Measurements from ENCODE around the gene VSIR. TPM values are rescaled to one million over a fixed set of nuclear protein-coding genes. Genes with fewer than 3 reads are reported as not detected.

The VSIR gene
- total and polyA plus RNA-seq, 9 of the 15 experiments (the other 6 are each of a cell fraction or from before 2014, with no cell fraction given): 0.14 to 20.5 (median 9.3) TPM

GRCh38 chr10:71782221-71782916 lies 9.0 kb upstream of the VSIR start (continued):
- no peak for TF ChIP-seq ATF1 (CRISPR knock-in tag; IDR thresholded peaks at IDR 0.05)
- no peak for TF ChIP-seq ATF1 (tag; IDR thresholded peaks at IDR 0.05)
- peak; percentile 91 for TF ChIP-seq BCOR (IDR thresholded peaks at IDR 0.05)
- TF ChIP-seq TCF15 (CRISPR knock-in tag; IDR thresholded peaks at IDR 0.05): no peak
- peak; percentile 80 for TF ChIP-seq RBM25 (IDR thresholded peaks at IDR 0.05; ENCODE audit: low read depth, low read length, severe bottlenecking)
- TF ChIP-seq ESRRA (IDR thresholded peaks at IDR 0.05; ENCODE audit: borderline replicate concordance, low read depth): 0 out of 2 replicates have a peak, but pooled peaks have one; percentile 34
- TF ChIP-seq, protein P1, sequence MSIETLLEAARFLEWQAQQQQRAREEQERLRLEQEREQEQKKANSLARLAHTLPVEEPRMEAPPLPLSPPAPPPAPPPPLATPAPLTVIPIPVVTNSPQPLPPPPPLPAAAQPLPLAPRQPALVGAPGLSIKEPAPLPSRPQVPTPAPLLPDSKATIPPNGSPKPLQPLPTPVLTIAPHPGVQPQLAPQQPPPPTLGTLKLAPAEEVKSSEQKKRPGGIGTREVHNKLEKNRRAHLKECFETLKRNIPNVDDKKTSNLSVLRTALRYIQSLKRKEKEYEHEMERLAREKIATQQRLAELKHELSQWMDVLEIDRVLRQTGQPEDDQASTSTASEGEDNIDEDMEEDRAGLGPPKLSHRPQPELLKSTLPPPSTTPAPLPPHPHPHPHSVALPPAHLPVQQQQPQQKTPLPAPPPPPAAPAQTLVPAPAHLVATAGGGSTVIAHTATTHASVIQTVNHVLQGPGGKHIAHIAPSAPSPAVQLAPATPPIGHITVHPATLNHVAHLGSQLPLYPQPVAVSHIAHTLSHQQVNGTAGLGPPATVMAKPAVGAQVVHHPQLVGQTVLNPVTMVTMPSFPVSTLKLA (conservative IDR thresholded peaks at IDR 0.05): no peak
- no peak for TF ChIP-seq AFF1 (IDR thresholded peaks at IDR 0.05; ENCODE audit: low read depth in 1 of 2, partially characterized antibody in 2 of 2)
- no peak for TF ChIP-seq ESRRB (CRISPR knock-in tag; IDR thresholded peaks at IDR 0.05; ENCODE audit: borderline replicate concordance)
- TF ChIP-seq RCOR1 (IDR thresholded peaks at IDR 0.05; ENCODE audit: borderline replicate concordance in 1 of 2, low read depth in 2 of 2, low read length in 2 of 2): peak in 1 of 2 experiments; percentile 51; a peak in 2 of 4 replicates
- no peak for TF ChIP-seq ZBTB1 (CRISPR knock-in tag; IDR thresholded peaks at IDR 0.05; ENCODE audit: borderline replicate concordance, low read depth)
- no peak for TF ChIP-seq TAF1 (IDR thresholded peaks at IDR 0.05; ENCODE audit: control insufficient read depth, extremely low read depth, insufficient read depth, low read length, severe bottlenecking)
- TF ChIP-seq CHD4 (IDR thresholded peaks at IDR 0.05; ENCODE audit: insufficient read depth, insufficient replicate concordance, low read depth, low read length, poor library complexity, severe bottlenecking): peak; percentile 56
- TF ChIP-seq, protein P2, sequence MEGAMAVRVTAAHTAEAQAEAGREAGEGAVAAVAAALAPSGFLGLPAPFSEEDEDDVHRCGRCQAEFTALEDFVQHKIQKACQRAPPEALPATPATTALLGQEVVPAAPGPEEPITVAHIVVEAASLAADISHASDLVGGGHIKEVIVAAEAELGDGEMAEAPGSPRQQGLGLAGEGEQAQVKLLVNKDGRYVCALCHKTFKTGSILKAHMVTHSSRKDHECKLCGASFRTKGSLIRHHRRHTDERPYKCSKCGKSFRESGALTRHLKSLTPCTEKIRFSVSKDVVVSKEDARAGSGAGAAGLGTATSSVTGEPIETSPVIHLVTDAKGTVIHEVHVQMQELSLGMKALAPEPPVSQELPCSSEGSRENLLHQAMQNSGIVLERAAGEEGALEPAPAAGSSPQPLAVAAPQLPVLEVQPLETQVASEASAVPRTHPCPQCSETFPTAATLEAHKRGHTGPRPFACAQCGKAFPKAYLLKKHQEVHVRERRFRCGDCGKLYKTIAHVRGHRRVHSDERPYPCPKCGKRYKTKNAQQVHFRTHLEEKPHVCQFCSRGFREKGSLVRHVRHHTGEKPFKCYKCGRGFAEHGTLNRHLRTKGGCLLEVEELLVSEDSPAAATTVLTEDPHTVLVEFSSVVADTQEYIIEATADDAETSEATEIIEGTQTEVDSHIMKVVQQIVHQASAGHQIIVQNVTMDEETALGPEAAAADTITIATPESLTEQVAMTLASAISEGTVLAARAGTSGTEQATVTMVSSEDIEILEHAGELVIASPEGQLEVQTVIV (CRISPR knock-in tag; IDR thresholded peaks at IDR 0.05; ENCODE audit: borderline replicate concordance): no peak
- TF ChIP-seq NCOA4 (IDR thresholded peaks at IDR 0.05; ENCODE audit: partially characterized antibody): no peak
- TF ChIP-seq FOXK2 (conservative IDR thresholded peaks at IDR 0.05 in 1 of 2, IDR thresholded peaks at IDR 0.05 in 1 of 2; ENCODE audit: low read depth in 2 of 2): no peak
- TF ChIP-seq CBFA2T2 (conservative IDR thresholded peaks at IDR 0.05): no peak
- peak; percentile 48; the same call in 1 of the 2 replicates for TF ChIP-seq SMARCA5 (IDR thresholded peaks at IDR 0.05)
- no peak for TF ChIP-seq HDAC1 (IDR thresholded peaks at IDR 0.05)
